ENCODE data around the gene CAVIN4. TPM values are rescaled to one million over a fixed set of nuclear protein-coding genes. Genes with fewer than 3 reads are reported as not detected.

Gene CAVIN4
- total and polyA plus RNA-seq, 9 of the 15 experiments (the other 6 are each of a cell fraction or from before 2014, with no cell fraction given), result 0.06 to 0.29 (median 0.18) TPM

- WGBS (ENCODE audit: insufficient coverage, low coverage, missing lambda C conversion rate), result 8% methylated on average over 3 of the region's 3 CpGs
- CTCF ChIA-PET (ENCODE audit: low intra/inter-chr PET ratio), result no interaction called here
- no peak overlapping the region for H3K4me3 ChIP-seq
- TF ChIP-seq KDM4B (IDR thresholded peaks at IDR 0.05; ENCODE audit: borderline replicate concordance in 2 of 2, low read depth in 1 of 2) (no peak), BHLHE40 (IDR thresholded peaks at IDR 0.05; ENCODE audit: low read length) (no peak), ZC3H8 (IDR thresholded peaks at IDR 0.05) (no peak), NKRF (IDR thresholded peaks at IDR 0.05; ENCODE audit: borderline replicate concordance) (no peak), TRIM25 (IDR thresholded peaks at IDR 0.05; ENCODE audit: borderline replicate concordance) (no peak), SMARCB1 (IDR thresholded peaks at IDR 0.05; ENCODE audit: insufficient read length, low read depth) (no peak), CEBPZ (IDR thresholded peaks at IDR 0.05; ENCODE audit: borderline replicate concordance, low read depth, low read length) (no peak), PCBP1 (IDR thresholded peaks at IDR 0.05; ENCODE audit: low read depth, low read length, poor library complexity, severe bottlenecking) (no peak), BCLAF1 (IDR thresholded peaks at IDR 0.05; ENCODE audit: borderline replicate concordance in 1 of 2, control insufficient read depth in 1 of 2, low read depth in 2 of 2, low read length in 1 of 2) (no peak), MAFK (IDR thresholded peaks at IDR 0.05; ENCODE audit: low read length) (no peak), ZNF778 (CRISPR knock-in tag; IDR thresholded peaks at IDR 0.05) (no peak)
Observed at GRCh38 chr9:100573655-100574260, 4.1 kb upstream of the CAVIN4 start.

More at GRCh38 chr9:100573655-100574260, 4.1 kb upstream of the CAVIN4 start:
- Histone ChIP-seq H3K9ac (ENCODE audit: insufficient read depth in 1 of 2, low read depth in 2 of 2, low read length in 2 of 2) (no peak overlapping the region), H3K27me3 (ENCODE audit: control insufficient read depth in 2 of 2, insufficient read depth in 2 of 2, low read length in 2 of 2) (no peaks in the 10 kb centered on the region), H3K4me2 (ENCODE audit: insufficient read depth, low read length) (no peak overlapping the region), H3K9me3 (replicated peaks; ENCODE audit: control insufficient read depth, insufficient read depth, low read depth, low read length) (no peaks in the 10 kb centered on the region), H3K79me2 (ENCODE audit: control insufficient read depth, insufficient read depth, low read length) (no peaks in the 10 kb centered on the region), H3K27ac (ENCODE audit: extremely low read depth, low read depth, low read length) (no peak overlapping the region), H3K36me3 (ENCODE audit: control insufficient read depth, insufficient read depth, low read length) (no peaks in the 10 kb centered on the region), H3K9me1 (ENCODE audit: control insufficient read depth, insufficient read depth, low read length) (no peaks in the 10 kb centered on the region), H2AFZ (ENCODE audit: low read depth, low read length) (no peak overlapping the region), H3K4me1 (replicated peaks in 1 of 2; ENCODE audit: control insufficient read depth in 2 of 2, insufficient read depth in 2 of 2, low read length in 2 of 2) (no peaks in the 10 kb centered on the region), H4K20me1 (replicated peaks; ENCODE audit: control insufficient read depth, insufficient read depth, low read length) (no peaks in the 10 kb centered on the region)
- in situ Hi-C loops (cut with MboI), result no loop called here
- DNase-seq (ENCODE audit: extremely low read depth in 1 of 4, low spot score in 3 of 4), result no peak
- no TSS peak for BruUV-seq (replicated peaks)
- POLR2A ChIA-PET, result no interaction called here
- FAIRE-seq, result no peak
- intact Hi-C loops (cut with micrococcal nuclease), result no loop called here
- no peak for ATAC-seq
